Liver (tissue), 9 donors: ENCODE data around the gene ZNF92. TPM values are rescaled to one million over a fixed set of nuclear protein-coding genes. Genes with fewer than 3 reads are reported as not detected.

Experiments used
- DNase-seq: peaks from one replicate; pipeline ENCODE4 v3.0.0-alpha.2; 2017; ENCODE audit warnings: low spot score
- H3K27ac ChIP-seq, 2 donors: one replicate each; pipeline ENCODE4 v1.7.0; 2013; ENCODE audit warnings: inconsistent platforms in 2 of 2, low read length in 2 of 2, control low read depth in 1 of 2, low read depth in 1 of 2, mild to moderate bottlenecking in 1 of 2
- H3K27me3 ChIP-seq, 4 donors: one replicate each; pipeline versions ENCODE4 v1.6.1 to v1.7.0; 2013; ENCODE audit warnings: low read length in 3 of 4, inconsistent platforms in 1 of 4, mild to moderate bottlenecking in 1 of 4, moderate library complexity in 1 of 4; ENCODE audit not compliant: control insufficient read depth in 4 of 4, insufficient read depth in 4 of 4
- H3K36me3 ChIP-seq, 4 donors: one replicate each; pipeline versions ENCODE4 v1.6.1 to v1.7.0; 2013; ENCODE audit warnings: low read length in 3 of 4, mild to moderate bottlenecking in 3 of 4, low read depth in 1 of 4, moderate library complexity in 1 of 4; ENCODE audit not compliant: control insufficient read depth in 4 of 4, insufficient read depth in 3 of 4
- H3K4me1 ChIP-seq, 4 donors: one replicate each; pipeline versions ENCODE4 v1.6.1 to v1.7.0; 2013; ENCODE audit warnings: low read length in 3 of 4, mild to moderate bottlenecking in 3 of 4, moderate library complexity in 1 of 4; ENCODE audit not compliant: control insufficient read depth in 4 of 4, insufficient read depth in 4 of 4
- H3K4me3 ChIP-seq, 3 donors: one replicate each; pipeline versions ENCODE4 v1.6.1 to v1.7.0; 2013; ENCODE audit warnings: low read length in 3 of 3, control low read depth in 1 of 3, low read depth in 1 of 3, mild to moderate bottlenecking in 1 of 3
- H3K9ac ChIP-seq, 2 donors: one replicate each; pipeline ENCODE4 v1.7.0; 2013; ENCODE audit warnings: low read length in 2 of 2, mild to moderate bottlenecking in 2 of 2, moderate library complexity in 2 of 2, control low read depth in 1 of 2, low read depth in 1 of 2
- H3K9me3 ChIP-seq, 4 donors: one replicate each; pipeline versions ENCODE4 v1.6.1 to v1.7.0; 2013; ENCODE audit warnings: low read length in 3 of 4; ENCODE audit not compliant: control insufficient read depth in 4 of 4
- ATF3 ChIP-seq: IDR thresholded peaks from 2 replicates; pipeline ENCODE4 v1.6.1; 2016; ENCODE audit warnings: antibody characterized with exemption
- CTCF ChIP-seq: fragments of 150-350 bp; IDR thresholded peaks from 2 replicates; pipeline ENCODE4 v1.5.1; 2017; ENCODE audit warnings: improper control_type of control experiment, low read depth, low read length; ENCODE audit not compliant: missing input control
- EGR1 ChIP-seq, 2 donors: IDR thresholded peaks; 2 replicates each; pipeline ENCODE4 v1.6.1; 2016 to 2018; ENCODE audit warnings: antibody characterized with exemption in 2 of 2, low read depth in 2 of 2
- FOXA1 ChIP-seq: IDR thresholded peaks from 2 replicates; pipeline ENCODE4 v1.6.1; 2016; ENCODE audit warnings: antibody characterized with exemption
- FOXA2 ChIP-seq: IDR thresholded peaks from 2 replicates; pipeline ENCODE4 v1.6.1; 2016; ENCODE audit warnings: antibody characterized with exemption
- GABPA ChIP-seq, 2 donors: IDR thresholded peaks in 1 of 2; conservative IDR thresholded peaks in 1 of 2; 2 replicates each; pipeline ENCODE4 v1.6.1; 2016; ENCODE audit warnings: antibody characterized with exemption in 2 of 2, mild to moderate bottlenecking in 1 of 2, moderate library complexity in 1 of 2
- HNF4A ChIP-seq, 2 donors: conservative IDR thresholded peaks; 2 replicates each; pipeline ENCODE4 v1.6.1; 2016; ENCODE audit warnings: antibody characterized with exemption in 2 of 2, mild to moderate bottlenecking in 2 of 2
- HNF4G ChIP-seq: IDR thresholded peaks from 2 replicates; pipeline ENCODE4 v1.6.1; 2016; ENCODE audit warnings: antibody characterized with exemption
- JUND ChIP-seq, 2 donors: IDR thresholded peaks; 2 replicates each; pipeline ENCODE4 v1.6.1; 2016; ENCODE audit warnings: antibody characterized with exemption in 2 of 2
- MAX ChIP-seq: IDR thresholded peaks from 2 replicates; pipeline ENCODE4 v1.6.1; 2016; ENCODE audit warnings: antibody characterized with exemption
- NR2F2 ChIP-seq: IDR thresholded peaks from 2 replicates; pipeline ENCODE4 v1.6.1; 2016; ENCODE audit warnings: antibody characterized with exemption
- RAD21 ChIP-seq, 2 donors: IDR thresholded peaks; 2 replicates each; pipeline ENCODE4 v1.6.1; 2016; ENCODE audit warnings: antibody characterized with exemption in 2 of 2, mild to moderate bottlenecking in 2 of 2
- REST ChIP-seq: IDR thresholded peaks from 2 replicates; pipeline ENCODE4 v1.6.1; 2016; ENCODE audit warnings: antibody characterized with exemption, mild to moderate bottlenecking
- RXRA ChIP-seq, 2 donors: IDR thresholded peaks; 2 replicates each; pipeline ENCODE4 v1.6.1; 2017 to 2018; ENCODE audit warnings: antibody characterized with exemption in 2 of 2, mild to moderate bottlenecking in 1 of 2
- SP1 ChIP-seq: IDR thresholded peaks from 2 replicates; pipeline ENCODE4 v1.6.1; 2018; ENCODE audit warnings: antibody characterized with exemption, mild to moderate bottlenecking
- TAF1 ChIP-seq: conservative IDR thresholded peaks from 2 replicates; pipeline ENCODE4 v1.6.1; 2016; ENCODE audit warnings: antibody characterized with exemption, mild to moderate bottlenecking
- YY1 ChIP-seq: IDR thresholded peaks from 2 replicates; pipeline ENCODE4 v1.6.1; 2016; ENCODE audit warnings: antibody characterized with exemption, mild to moderate bottlenecking
- ZBTB33 ChIP-seq: IDR thresholded peaks from 2 replicates; pipeline ENCODE4 v1.6.1; 2016; ENCODE audit warnings: antibody characterized with exemption
- polyA plus RNA-seq, 2 donors: library from polyadenylated mRNA; stranded (reverse) in 1 of 2; unstranded in 1 of 2; fragments of 200-250 nt in 1 of 2; fragments of >200 nt in 1 of 2; fragmentation: Nextera tagmentation in 1 of 2; extraction: Ambion mirVana in 1 of 2; gene quantifications; one replicate each; pipeline versions ENCODE4 v1.2.1 to v1.2.3, GENCODE V29; 2013 to 2015
- total RNA-seq, 2 donors: library from RNA; depleted of rRNA; stranded (reverse); fragments of >200 nt; gene quantifications; one replicate each; pipeline ENCODE4 v1.2.3, GENCODE V29; 2014
- donor health status: healthy.
- donor health status: healthy.
- donor health status: healthy.
- donor health status: healthy.
- donor health status: healthy.

Gene ZNF92
- total and polyA plus RNA-seq, 4 donors, result 1.6 to 6.5 (median 2.7) TPM

GRCh38 chr7:65441010-65441409, 67.4 kb downstream of the ZNF92 start:
- H3K4me1 ChIP-seq, result no peaks in the 10 kb centered on the region
- no peaks in the 10 kb centered on the region for H3K9me3 ChIP-seq
- no peak overlapping the region for H3K9ac ChIP-seq
- H3K27me3 ChIP-seq, result no peaks in the 10 kb centered on the region
- DNase-seq, result no peak
- H3K27ac ChIP-seq, result no peak overlapping the region
- no peak overlapping the region for H3K4me3 ChIP-seq
- H3K36me3 ChIP-seq, result no peaks in the 10 kb centered on the region
- TF ChIP-seq ZBTB33 (no peak), REST (no peak), HNF4G (no peak), CTCF (no peak), GABPA (IDR thresholded peaks at IDR 0.05 in 1 of 2, conservative IDR thresholded peaks at IDR 0.05 in 1 of 2) (no peak), NR2F2 (no peak), RAD21 (IDR thresholded peaks at IDR 0.05) (no peak), JUND (IDR thresholded peaks at IDR 0.05) (no peak), HNF4A (conservative IDR thresholded peaks at IDR 0.05) (no peak), YY1 (no peak), RXRA (IDR thresholded peaks at IDR 0.05) (no peak), MAX (no peak), TAF1 (no peak), FOXA2 (no peak), EGR1 (IDR thresholded peaks at IDR 0.05; ENCODE audit: low read depth in 2 of 2) (no peak), SP1 (no peak), ATF3 (no peak), FOXA1 (no peak)
